Epithelial cell of esophagus (primary cell): ENCODE results near the gene OPN1SW.

Source experiments
- DNase-seq: peaks from one replicate; pipeline ENCODE4 v3.0.0; 2010; ENCODE audit warnings: low read depth
- H3K4me3 ChIP-seq: 2 replicates; pipeline ENCODE4 v1.5.1; 2011; ENCODE audit warnings: mild to moderate bottlenecking, low read length, control low read depth
- CTCF ChIP-seq: IDR thresholded peaks from 2 replicates; pipeline ENCODE4 v1.5.1; 2011; ENCODE audit warnings: low read depth, mild to moderate bottlenecking, low read length, control low read depth, inconsistent platforms; ENCODE audit not compliant: insufficient read depth; ENCODE audit errors: missing control alignments

The OPN1SW gene

GRCh38 chr7:128777156-128778123 is 1.8 kb upstream of the OPN1SW start:
- no peak for TF ChIP-seq CTCF
- H3K4me3 ChIP-seq, result no peak overlapping the region
- DNase-seq, result no peak

GRCh38 chr7:128774921-128775320 is 673 bp downstream of the OPN1SW start:
- no peak for TF ChIP-seq CTCF
- H3K4me3 ChIP-seq, result no peak overlapping the region
- DNase-seq, result no peak

- no peak for DNase-seq
- no peak for TF ChIP-seq CTCF
- no peak overlapping the region for H3K4me3 ChIP-seq
Measured at GRCh38 chr7:128774029-128774689, 1.4 kb downstream of the OPN1SW start.

GRCh38 chr7:128773604-128774003 is 2.0 kb downstream of the OPN1SW start:
- no peak overlapping the region for H3K4me3 ChIP-seq
- no peak for TF ChIP-seq CTCF
- DNase-seq, result no peak

GRCh38 chr7:128770233-128770632 is 5.4 kb downstream of the OPN1SW start:
- TF ChIP-seq CTCF, result no peak
- no peak overlapping the region for H3K4me3 ChIP-seq
- DNase-seq, result no peak

GRCh38 chr7:128767475-128768110 is 8.0 kb downstream of the OPN1SW start:
- TF ChIP-seq CTCF, result no peak
- DNase-seq, result no peak
- H3K4me3 ChIP-seq, result no peak overlapping the region
